ENCODE measurements around the gene CYSLTR1.
"Not testable (repeated sequence)": the region's sequence is repeated elsewhere in the genome, so short reads cannot be mapped to it uniquely, and the experiment has no call there.

DNA sequence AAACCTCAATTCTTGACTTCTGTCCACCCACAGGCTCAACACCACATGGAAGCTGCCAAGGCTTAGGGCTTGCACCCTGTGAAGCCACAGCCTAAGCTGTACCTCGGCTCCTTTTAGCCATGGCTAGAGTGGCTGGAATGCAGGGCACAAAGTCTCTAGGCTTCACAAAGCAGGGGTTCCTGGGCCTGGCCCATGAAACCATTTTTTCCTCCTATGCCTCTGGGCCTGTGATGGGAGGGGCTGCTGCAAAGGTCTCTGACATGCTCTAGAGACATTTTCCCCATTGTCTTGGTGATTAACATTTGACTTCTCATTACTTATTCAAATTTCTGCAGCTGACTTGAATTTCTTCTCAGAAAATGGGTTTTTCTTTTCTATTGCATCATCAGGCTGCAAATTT is 26.5 kb downstream of the CYSLTR1 start:
- not testable (repeated sequence) for TF ChIP-seq POLR2A (IDR thresholded peaks at IDR 0.05; ENCODE audit: low read length); HDAC2 (IDR thresholded peaks at IDR 0.05)
- TF ChIP-seq, protein P1, sequence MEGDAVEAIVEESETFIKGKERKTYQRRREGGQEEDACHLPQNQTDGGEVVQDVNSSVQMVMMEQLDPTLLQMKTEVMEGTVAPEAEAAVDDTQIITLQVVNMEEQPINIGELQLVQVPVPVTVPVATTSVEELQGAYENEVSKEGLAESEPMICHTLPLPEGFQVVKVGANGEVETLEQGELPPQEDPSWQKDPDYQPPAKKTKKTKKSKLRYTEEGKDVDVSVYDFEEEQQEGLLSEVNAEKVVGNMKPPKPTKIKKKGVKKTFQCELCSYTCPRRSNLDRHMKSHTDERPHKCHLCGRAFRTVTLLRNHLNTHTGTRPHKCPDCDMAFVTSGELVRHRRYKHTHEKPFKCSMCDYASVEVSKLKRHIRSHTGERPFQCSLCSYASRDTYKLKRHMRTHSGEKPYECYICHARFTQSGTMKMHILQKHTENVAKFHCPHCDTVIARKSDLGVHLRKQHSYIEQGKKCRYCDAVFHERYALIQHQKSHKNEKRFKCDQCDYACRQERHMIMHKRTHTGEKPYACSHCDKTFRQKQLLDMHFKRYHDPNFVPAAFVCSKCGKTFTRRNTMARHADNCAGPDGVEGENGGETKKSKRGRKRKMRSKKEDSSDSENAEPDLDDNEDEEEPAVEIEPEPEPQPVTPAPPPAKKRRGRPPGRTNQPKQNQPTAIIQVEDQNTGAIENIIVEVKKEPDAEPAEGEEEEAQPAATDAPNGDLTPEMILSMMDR (IDR thresholded peaks at IDR 0.05), result not testable (repeated sequence)

Data from A549 (cell line).